OCI-LY3 (cell line): Measurements from ENCODE around the gene EYS.

Experiments used
- H2AFZ ChIP-seq: fragments of 200-600, 300-600 bp; shearing (Covaris generic); 2 replicates; pipeline ENCODE4 v1.6.0; 2014; ENCODE audit warnings: antibody characterized with exemption, low read depth, low read length
- H3K27ac ChIP-seq: fragments of 200-600, 300-600 bp; sonication (generic); 2 replicates; pipeline ENCODE4 v1.5.1; 2014; ENCODE audit warnings: mild to moderate bottlenecking, low read length, moderate library complexity, mixed read lengths
- H3K27me3 ChIP-seq: fragments of 200-600, 300-600 bp; sonication (generic); 2 replicates; pipeline ENCODE4 v1.6.1; 2014; ENCODE audit warnings: low read depth, low read length, mixed read lengths
- H3K36me3 ChIP-seq: fragments of 200-600, 300-600 bp; sonication (generic); replicated peaks from 2 replicates; pipeline ENCODE3; 2014; ENCODE audit warnings: low read depth, low read length, mixed read lengths
- H3K4me1 ChIP-seq: fragments of 300-600, 200-600 bp; sonication (generic); 2 replicates; pipeline ENCODE4 v1.6.1; 2014; ENCODE audit warnings: low read length, mixed read lengths
- H3K4me2 ChIP-seq: fragments of 200-600, 300-600 bp; sonication (generic); 2 replicates; pipeline ENCODE4 v1.6.1; 2014; ENCODE audit warnings: low read length, mixed read lengths
- H3K4me3 ChIP-seq: fragments of 300-600, 200-600 bp; sonication (generic); 2 replicates; pipeline ENCODE4 v1.5.1; 2014; ENCODE audit warnings: antibody characterized with exemption, mild to moderate bottlenecking, low read length, moderate library complexity
- H3K79me2 ChIP-seq: fragments of 300-600, 200-600 bp; shearing (Covaris generic); 2 replicates; pipeline ENCODE4 v1.6.1; 2014; ENCODE audit warnings: mild to moderate bottlenecking, low read length, mixed read lengths
- H3K9ac ChIP-seq: fragments of 300-600, 200-600 bp; shearing (Covaris generic); 2 replicates; pipeline ENCODE4 v1.6.0; 2014; ENCODE audit warnings: mild to moderate bottlenecking, low read length, moderate library complexity
- H3K9me3 ChIP-seq: fragments of 200-600, 300-600 bp; shearing (Covaris generic); 2 replicates; pipeline ENCODE4 v1.6.1; 2014; ENCODE audit warnings: low read length, mixed read lengths; ENCODE audit not compliant: insufficient read depth
- H4K20me1 ChIP-seq: fragments of 200-600, 300-600 bp; sonication (generic); 2 replicates; pipeline ENCODE4 v1.6.1; 2016; ENCODE audit warnings: low read length, mixed read lengths; ENCODE audit not compliant: insufficient read depth
- CTCF ChIP-seq: fragments of 200-600, 300-600 bp; sonication (generic); IDR thresholded peaks from 2 replicates; pipeline ENCODE4 v1.5.1; 2014; ENCODE audit warnings: antibody characterized with exemption, low read length, low read depth
- EZH2phosphoT487 ChIP-seq: fragments of 200-600 bp; shearing (Covaris generic); IDR thresholded peaks from 2 replicates; pipeline ENCODE4 v1.6.1; 2018; ENCODE audit warnings: antibody characterized with exemption, mixed run types, low read depth

EYS gene

DNA sequence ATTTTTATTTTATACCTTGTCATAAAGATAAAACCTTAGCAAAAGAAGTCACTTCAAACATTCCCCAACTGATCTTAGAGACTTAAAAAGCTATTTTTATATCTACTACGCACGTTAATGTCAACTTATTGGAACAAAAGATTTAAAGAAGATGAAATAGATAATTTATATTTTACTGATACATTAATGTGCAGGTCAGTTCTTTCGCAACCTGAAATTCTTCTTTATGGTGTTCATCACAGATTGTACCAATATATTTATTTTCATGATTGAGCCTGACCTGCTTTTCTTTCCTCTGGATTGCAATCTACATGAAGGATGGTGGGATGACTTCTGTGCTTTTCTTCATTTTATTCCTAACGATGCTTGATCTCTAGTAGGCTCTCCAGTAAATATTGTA lies 1475.1 kb downstream of the EYS start:
- no peaks in the 10 kb centered on the region for H3K9me3 ChIP-seq
- H3K36me3 ChIP-seq, result no peaks in the 10 kb centered on the region
- H3K79me2 ChIP-seq, result no peaks in the 10 kb centered on the region
- no peaks in the 10 kb centered on the region for H3K4me1 ChIP-seq
- no peaks in the 10 kb centered on the region for H3K27me3 ChIP-seq
- H3K4me2 ChIP-seq, result no peak overlapping the region
- H3K4me3 ChIP-seq, result no peak overlapping the region
- H2AFZ ChIP-seq, result no peak overlapping the region
- H3K9ac ChIP-seq, result no peak overlapping the region
- no peaks in the 10 kb centered on the region for H4K20me1 ChIP-seq
- no peak for TF ChIP-seq EZH2phosphoT487
- TF ChIP-seq CTCF, result no peak
- H3K27ac ChIP-seq, result no peak overlapping the region

- Histone ChIP-seq H2AFZ (no peak overlapping the region), H3K79me2 (no peaks in the 10 kb centered on the region), H3K36me3 (no peaks in the 10 kb centered on the region), H4K20me1 (no peaks in the 10 kb centered on the region), H3K4me3 (no peak overlapping the region), H3K9me3 (no peaks in the 10 kb centered on the region), H3K4me1 (no peaks in the 10 kb centered on the region), H3K27ac (no peak overlapping the region), H3K27me3 (no peaks in the 10 kb centered on the region), H3K4me2 (no peak overlapping the region), H3K9ac (no peak overlapping the region)
- TF ChIP-seq CTCF, result no peak
- no peak for TF ChIP-seq EZH2phosphoT487
These were observed 1476.5 kb downstream of the EYS start for GRCh38 chr6:64230530-64230929.

DNA sequence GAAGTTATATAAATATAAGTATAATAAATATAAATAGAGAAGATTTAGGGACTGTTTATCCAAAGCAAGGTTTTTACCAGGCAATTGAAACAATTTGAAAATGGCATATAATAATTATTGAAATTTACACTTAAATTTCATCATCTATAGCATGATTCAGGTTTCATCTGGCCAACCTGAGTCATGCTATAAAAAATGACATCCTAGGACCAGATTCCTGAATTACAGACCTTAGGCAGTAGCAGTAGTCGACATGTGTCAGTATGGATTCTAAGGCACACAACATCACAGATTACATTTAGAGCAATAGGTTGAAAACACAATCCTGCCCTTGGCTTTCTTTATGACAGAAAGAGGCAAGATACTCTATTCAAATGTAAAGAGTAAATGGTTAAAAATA lies 1479.2 kb downstream of the EYS start:
- no peaks in the 10 kb centered on the region for H3K79me2 ChIP-seq
- H3K9me3 ChIP-seq, result no peaks in the 10 kb centered on the region
- H3K4me3 ChIP-seq, result no peak overlapping the region
- no peak overlapping the region for H3K4me2 ChIP-seq
- H3K9ac ChIP-seq, result no peak overlapping the region
- H3K4me1 ChIP-seq, result no peaks in the 10 kb centered on the region
- TF ChIP-seq EZH2phosphoT487, result no peak
- TF ChIP-seq CTCF, result no peak
- no peaks in the 10 kb centered on the region for H3K27me3 ChIP-seq
- no peaks in the 10 kb centered on the region for H3K36me3 ChIP-seq
- no peaks in the 10 kb centered on the region for H4K20me1 ChIP-seq
- no peak overlapping the region for H2AFZ ChIP-seq
- H3K27ac ChIP-seq, result no peak overlapping the region

- peaks cover 6% of the 10 kb centered on the region; the same call in 1 of the 2 replicates for H3K4me1 ChIP-seq
- no peak overlapping the region for H3K9ac ChIP-seq
- H4K20me1 ChIP-seq, result no peaks in the 10 kb centered on the region
- H3K4me3 ChIP-seq, result no peak overlapping the region
- H3K79me2 ChIP-seq, result no peaks in the 10 kb centered on the region
- no peak overlapping the region for H3K4me2 ChIP-seq
- no peak overlapping the region for H2AFZ ChIP-seq
- no peaks in the 10 kb centered on the region for H3K9me3 ChIP-seq
- H3K36me3 ChIP-seq, result no peaks in the 10 kb centered on the region
- no peaks in the 10 kb centered on the region for H3K27me3 ChIP-seq
- H3K27ac ChIP-seq, result no peak overlapping the region
- no peak for TF ChIP-seq CTCF
- no peak for TF ChIP-seq EZH2phosphoT487
These were observed 1481.5 kb downstream of the EYS start for GRCh38 chr6:64225503-64225902.
